ENCODE data around the gene ZNF598. TPM values are rescaled to one million over a fixed set of nuclear protein-coding genes. Genes with fewer than 3 reads are reported as not detected.
"Not testable (repeated sequence)": the region's sequence is repeated elsewhere in the genome, so short reads cannot be mapped to it uniquely, and the experiment has no call there.

Gene ZNF598
- total and polyA plus RNA-seq, 2 of the 13 experiments (the other 11 are each of a cell fraction or from before 2014, with no cell fraction given) = 13.5 to 14.2 TPM

DNA sequence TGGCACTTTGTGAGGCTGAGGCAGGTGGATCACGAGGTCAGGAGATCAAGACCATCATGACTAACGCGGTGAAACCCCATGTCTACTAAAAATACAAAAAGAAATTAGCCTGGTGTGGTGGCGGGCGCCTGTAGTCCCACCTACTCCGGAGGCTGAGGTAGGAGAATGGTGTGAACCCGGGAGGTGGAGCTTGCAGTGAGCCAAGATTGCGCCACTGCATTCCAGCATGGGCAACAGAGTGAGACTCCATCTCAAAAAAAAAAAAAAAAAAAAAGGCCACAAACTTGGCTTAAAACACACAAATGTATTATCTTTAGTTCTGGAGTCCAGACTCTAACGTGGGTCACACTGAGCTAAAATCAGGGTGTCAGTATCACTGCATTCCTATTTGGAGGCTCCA is 2.1 kb upstream of the ZNF598 start:
- peaks cover 34% of the 10 kb centered on the region for H3K79me2 ChIP-seq (ENCODE audit: insufficient read depth, low read length)
- BruUV-seq (replicated peaks); intact Hi-C loops (cut with micrococcal nuclease; ENCODE audit: unreplicated experiment); H3K4me3 ChIP-seq (replicated peaks in 1 of 3; ENCODE audit: insufficient read depth in 1 of 3, low read depth in 2 of 3, low read length in 3 of 3); H3K9me3 ChIP-seq (ENCODE audit: low read length); ATAC-seq; H3K36me3 ChIP-seq (replicated peaks in 1 of 2; ENCODE audit: control insufficient read depth in 1 of 2, insufficient read depth in 2 of 2, low read length in 2 of 2); H3K9ac ChIP-seq (ENCODE audit: insufficient read depth, low read depth, low read length); H2AFZ ChIP-seq (ENCODE audit: low read length); H3K27me3 ChIP-seq (ENCODE audit: control insufficient read depth in 1 of 2, insufficient read depth in 2 of 2, low read length in 2 of 2); in situ Hi-C loops (cut with HindIII; ENCODE audit: extremely low pct_ligation_motif_present, low pct_unique_long_range_greater_than_20kb); DNase-seq (ENCODE audit: low spot score); CTCF ChIA-PET (ENCODE audit: low intra/inter-chr PET ratio, low total read pairs); FAIRE-seq; TF ChIP-seq CREB1 (IDR thresholded peaks at IDR 0.05): not testable (repeated sequence)
- H3K4me2 ChIP-seq (ENCODE audit: low read depth, low read length) = peak overlapping the region; percentile 27; the same call in 1 of the 2 replicates
- TF ChIP-seq, protein P1, sequence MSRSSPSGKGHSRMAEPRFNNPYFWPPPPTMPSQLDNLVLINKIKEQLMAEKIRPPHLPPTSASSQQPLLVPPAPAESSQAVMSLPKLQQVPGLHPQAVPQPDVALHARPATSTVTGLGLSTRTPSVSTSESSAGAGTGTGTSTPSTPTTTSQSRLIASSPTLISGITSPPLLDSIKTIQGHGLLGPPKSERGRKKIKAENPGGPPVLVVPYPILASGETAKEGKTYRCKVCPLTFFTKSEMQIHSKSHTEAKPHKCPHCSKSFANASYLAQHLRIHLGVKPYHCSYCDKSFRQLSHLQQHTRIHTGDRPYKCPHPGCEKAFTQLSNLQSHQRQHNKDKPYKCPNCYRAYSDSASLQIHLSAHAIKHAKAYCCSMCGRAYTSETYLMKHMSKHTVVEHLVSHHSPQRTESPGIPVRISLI (CRISPR knock-in tag; IDR thresholded peaks at IDR 0.05; ENCODE audit: borderline replicate concordance) = peak; percentile 71; the same call in 1 of the 2 replicates
- TF ChIP-seq CREB1 (CRISPR knock-in tag; IDR thresholded peaks at IDR 0.05) (peak; percentile 35; the same call in 1 of the 2 replicates), CEBPG (CRISPR knock-in tag; IDR thresholded peaks at IDR 0.05) (peak; percentile 71), CEBPB (IDR thresholded peaks at IDR 0.05; ENCODE audit: borderline replicate concordance, low read depth, low read length) (peak; percentile 61; the same call in 1 of the 2 replicates), ZNF121 (CRISPR knock-in tag; IDR thresholded peaks at IDR 0.05) (peak; percentile 69), TEAD3 (CRISPR knock-in tag; optimal IDR thresholded peaks at IDR 0.05; ENCODE audit: borderline replicate concordance) (peak; percentile 72), THAP11 (CRISPR knock-in tag; IDR thresholded peaks at IDR 0.05) (peak; percentile 16; the same call in 1 of the 2 replicates), DMAP1 (CRISPR knock-in tag; IDR thresholded peaks at IDR 0.05) (0 out of 2 replicates have a peak, but pooled peaks have one; percentile 40)
- TF ChIP-seq, protein P2, sequence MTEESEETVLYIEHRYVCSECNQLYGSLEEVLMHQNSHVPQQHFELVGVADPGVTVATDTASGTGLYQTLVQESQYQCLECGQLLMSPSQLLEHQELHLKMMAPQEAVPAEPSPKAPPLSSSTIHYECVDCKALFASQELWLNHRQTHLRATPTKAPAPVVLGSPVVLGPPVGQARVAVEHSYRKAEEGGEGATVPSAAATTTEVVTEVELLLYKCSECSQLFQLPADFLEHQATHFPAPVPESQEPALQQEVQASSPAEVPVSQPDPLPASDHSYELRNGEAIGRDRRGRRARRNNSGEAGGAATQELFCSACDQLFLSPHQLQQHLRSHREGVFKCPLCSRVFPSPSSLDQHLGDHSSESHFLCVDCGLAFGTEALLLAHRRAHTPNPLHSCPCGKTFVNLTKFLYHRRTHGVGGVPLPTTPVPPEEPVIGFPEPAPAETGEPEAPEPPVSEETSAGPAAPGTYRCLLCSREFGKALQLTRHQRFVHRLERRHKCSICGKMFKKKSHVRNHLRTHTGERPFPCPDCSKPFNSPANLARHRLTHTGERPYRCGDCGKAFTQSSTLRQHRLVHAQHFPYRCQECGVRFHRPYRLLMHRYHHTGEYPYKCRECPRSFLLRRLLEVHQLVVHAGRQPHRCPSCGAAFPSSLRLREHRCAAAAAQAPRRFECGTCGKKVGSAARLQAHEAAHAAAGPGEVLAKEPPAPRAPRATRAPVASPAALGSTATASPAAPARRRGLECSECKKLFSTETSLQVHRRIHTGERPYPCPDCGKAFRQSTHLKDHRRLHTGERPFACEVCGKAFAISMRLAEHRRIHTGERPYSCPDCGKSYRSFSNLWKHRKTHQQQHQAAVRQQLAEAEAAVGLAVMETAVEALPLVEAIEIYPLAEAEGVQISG (CRISPR knock-in tag; IDR thresholded peaks at IDR 0.05) = peak; percentile 44; the same call in 1 of the 2 replicates
- TF ChIP-seq, protein P3, sequence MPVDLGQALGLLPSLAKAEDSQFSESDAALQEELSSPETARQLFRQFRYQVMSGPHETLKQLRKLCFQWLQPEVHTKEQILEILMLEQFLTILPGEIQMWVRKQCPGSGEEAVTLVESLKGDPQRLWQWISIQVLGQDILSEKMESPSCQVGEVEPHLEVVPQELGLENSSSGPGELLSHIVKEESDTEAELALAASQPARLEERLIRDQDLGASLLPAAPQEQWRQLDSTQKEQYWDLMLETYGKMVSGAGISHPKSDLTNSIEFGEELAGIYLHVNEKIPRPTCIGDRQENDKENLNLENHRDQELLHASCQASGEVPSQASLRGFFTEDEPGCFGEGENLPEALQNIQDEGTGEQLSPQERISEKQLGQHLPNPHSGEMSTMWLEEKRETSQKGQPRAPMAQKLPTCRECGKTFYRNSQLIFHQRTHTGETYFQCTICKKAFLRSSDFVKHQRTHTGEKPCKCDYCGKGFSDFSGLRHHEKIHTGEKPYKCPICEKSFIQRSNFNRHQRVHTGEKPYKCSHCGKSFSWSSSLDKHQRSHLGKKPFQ (CRISPR knock-in tag; IDR thresholded peaks at IDR 0.05; ENCODE audit: insufficient replicate concordance) = peak; percentile 99
- POLR2A ChIA-PET = interaction anchor here (0.6 to 1.8 kb wide), 10 partner anchors 21 to 144 kb away, joined by 3 to 7 read pairs (median 4); partner anchors contain the start of genes NTHL1, RPS2, TRAF7 and TSC2
- peaks cover 72% of the 10 kb centered on the region for H3K4me1 ChIP-seq (ENCODE audit: insufficient read depth, low read length)
- WGBS (ENCODE audit: low lambda C conversion rate) = 37% methylated on average over 9 of the region's 9 CpGs
- H3K27ac ChIP-seq (ENCODE audit: extremely low read length, insufficient read depth, low read length) = peak overlapping the region; percentile 24
- peaks cover 13% of the 10 kb centered on the region; the same call in 1 of the 2 replicates for H4K20me1 ChIP-seq (ENCODE audit: insufficient read depth, low read length)

Measured in HepG2 (cell line).